T1000 (cell line): ENCODE data around the gene ZSCAN4.

Experiments
- DNase-seq: peaks from one replicate; lab custom pipeline; 2025; ENCODE audit warnings: mixed read lengths; lab: John Stamatoyannopoulos, UW

ZSCAN4 gene

GRCh38 chr19:57675881-57676280, 7.1 kb downstream of the ZSCAN4 start:
- DNase-seq: no peak

- no peak for DNase-seq
These were observed 13.6 kb downstream of the ZSCAN4 start for GRCh38 chr19:57682226-57682766.

GRCh38 chr19:57686727-57687126, 18.0 kb downstream of the ZSCAN4 start:
- no peak for DNase-seq

GRCh38 chr19:57687363-57688010, 18.8 kb downstream of the ZSCAN4 start:
- DNase-seq: no peak

GRCh38 chr19:57688011-57688763, 19.5 kb downstream of the ZSCAN4 start:
- DNase-seq: no peak

- no peak for DNase-seq
These were observed 21.0 kb downstream of the ZSCAN4 start for GRCh38 chr19:57689750-57690149.

- no peak for DNase-seq
These were observed 32.9 kb downstream of the ZSCAN4 start for GRCh38 chr19:57701625-57702024.

GRCh38 chr19:57706346-57706745, 37.6 kb downstream of the ZSCAN4 start:
- no peak for DNase-seq

- peak; percentile 5 for DNase-seq
These were observed 40.1 kb downstream of the ZSCAN4 start, which contains the start of gene ZNF154 for GRCh38 chr19:57708641-57709361. ZNF154 (minus strand) TSS chr19:57709204; CDS start chr19:57708971, 233 bp downstream.

GRCh38 chr19:57709616-57710015, 40.9 kb downstream of the ZSCAN4 start:
- DNase-seq: no peak

- DNase-seq: no peak
These were observed 43.5 kb downstream of the ZSCAN4 start for GRCh38 chr19:57712222-57712621.

- DNase-seq: no peak
These were observed 50.7 kb downstream of the ZSCAN4 start for GRCh38 chr19:57719424-57719823.

GRCh38 chr19:57719901-57720519, 51.3 kb downstream of the ZSCAN4 start:
- no peak for DNase-seq

GRCh38 chr19:57720878-57721277, 52.1 kb downstream of the ZSCAN4 start:
- no peak for DNase-seq
